T-helper 2 cell treated with Interferon-gamma antibody and Interleukin-4, amounts not matched to agents 5 μg/mL and 100 μg/mL, for 36 hours (primary cell): ENCODE data around the gene CYSLTR1.
"Not testable (repeated sequence)": the region's sequence is repeated elsewhere in the genome, so short reads cannot be mapped to it uniquely, and the experiment has no call there.

Experiments used
- DNase-seq: peaks from one replicate; pipeline ENCODE4 v3.0.0; 2021; ENCODE audit warnings: low spot score
- H3K27ac Mint-ChIP-seq: one replicate; pipeline ENCODE4 v1.8.0; 2021; ENCODE audit warnings: mild to moderate bottlenecking, mixed read lengths
- H3K27me3 Mint-ChIP-seq: one replicate; pipeline ENCODE4 v1.8.0; 2021; ENCODE audit warnings: low read depth, mixed read lengths
- H3K36me3 Mint-ChIP-seq: one replicate; pipeline ENCODE4 v1.8.0; 2021; ENCODE audit warnings: low read depth, mixed read lengths
- H3K4me1 Mint-ChIP-seq: one replicate; pipeline ENCODE4 v1.8.0; 2021; ENCODE audit warnings: low read depth, mixed read lengths
- H3K4me3 Mint-ChIP-seq: one replicate; pipeline ENCODE4 v1.8.0; 2022; ENCODE audit warnings: mild to moderate bottlenecking, moderate library complexity, mixed read lengths
- H3K9me3 Mint-ChIP-seq: one replicate; pipeline ENCODE4 v1.8.0; 2021; ENCODE audit warnings: mixed read lengths

CYSLTR1 gene

DNA sequence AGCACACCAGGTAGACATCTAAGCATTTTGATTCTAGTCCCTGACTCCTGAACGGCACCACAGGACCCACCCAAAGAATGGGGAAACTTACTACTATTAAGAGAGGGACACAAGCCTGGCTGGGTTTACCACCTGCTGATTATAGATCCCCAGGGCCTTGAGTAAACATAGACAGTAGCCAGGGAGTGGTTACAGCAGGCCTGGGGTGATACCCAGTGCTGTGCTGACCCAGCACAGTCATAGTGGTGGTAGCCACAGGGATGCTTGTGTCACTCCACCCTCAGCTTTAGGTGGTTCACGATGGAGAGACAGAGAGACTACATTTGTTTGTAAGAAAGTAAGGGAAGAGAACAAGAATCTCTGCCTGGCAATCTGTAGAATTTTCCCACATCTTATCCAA lies 11.7 kb downstream of the CYSLTR1 start:
- H3K4me3 Mint-ChIP-seq = no peak overlapping the region
- no peak overlapping the region for H3K27ac Mint-ChIP-seq
- no peak for DNase-seq
- H3K4me1 Mint-ChIP-seq = peaks cover 36% of the 10 kb centered on the region
- no peaks in the 10 kb centered on the region for H3K27me3 Mint-ChIP-seq
- peaks cover 10% of the 10 kb centered on the region for H3K9me3 Mint-ChIP-seq
- H3K36me3 Mint-ChIP-seq = peaks cover 81% of the 10 kb centered on the region

- peak; percentile 23 for DNase-seq
- H3K4me3 Mint-ChIP-seq = no peak overlapping the region
- peaks cover 13% of the 10 kb centered on the region for H3K9me3 Mint-ChIP-seq
- H3K27ac Mint-ChIP-seq = peak overlapping the region; percentile 76
- H3K27me3 Mint-ChIP-seq = no peaks in the 10 kb centered on the region
- peaks cover 38% of the 10 kb centered on the region for H3K4me1 Mint-ChIP-seq
- H3K36me3 Mint-ChIP-seq = peaks cover 78% of the 10 kb centered on the region
Observed at GRCh38 chrX:78314561-78314960, 12.8 kb downstream of the CYSLTR1 start.

DNA sequence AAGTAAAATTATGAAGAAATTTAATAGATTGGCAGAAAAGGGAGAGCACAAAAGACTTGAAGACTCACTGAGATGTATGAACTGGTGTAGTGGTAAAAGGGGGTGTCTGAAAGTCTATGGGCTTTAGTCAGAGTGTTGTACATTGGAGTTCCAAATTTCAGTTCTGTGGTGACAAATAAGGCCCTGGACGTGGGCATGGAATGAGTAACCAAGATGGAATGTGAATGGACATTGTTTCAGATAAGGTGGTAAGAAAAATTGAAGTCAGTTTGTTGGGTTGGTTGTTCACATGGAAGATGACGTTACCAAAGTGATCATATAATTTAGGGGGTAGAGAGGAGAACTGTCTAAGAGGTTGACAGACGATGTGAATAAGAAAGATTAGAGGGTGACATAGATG lies 13.9 kb downstream of the CYSLTR1 start:
- H3K9me3 Mint-ChIP-seq = peaks cover 9% of the 10 kb centered on the region
- DNase-seq = no peak
- H3K4me3 Mint-ChIP-seq = no peak overlapping the region
- H3K27ac Mint-ChIP-seq = no peak overlapping the region
- H3K4me1 Mint-ChIP-seq = peaks cover 36% of the 10 kb centered on the region
- H3K27me3 Mint-ChIP-seq = no peaks in the 10 kb centered on the region
- peaks cover 84% of the 10 kb centered on the region for H3K36me3 Mint-ChIP-seq

- no peak for DNase-seq
- H3K4me3 Mint-ChIP-seq = no peak overlapping the region
Observed at GRCh38 chrX:78307665-78308064, 19.7 kb downstream of the CYSLTR1 start.

GRCh38 chrX:78303086-78303485 lies 24.3 kb downstream of the CYSLTR1 start:
- Mint-ChIP-seq H3K4me3 (no peak overlapping the region), H3K27me3 (no peaks in the 10 kb centered on the region), H3K4me1 (no peaks in the 10 kb centered on the region), H3K36me3 (peaks cover 61% of the 10 kb centered on the region), H3K9me3 (peaks cover 36% of the 10 kb centered on the region), H3K27ac (no peak overlapping the region)
- DNase-seq = no peak

More at GRCh38 chrX:78307665-78308064, 19.7 kb downstream of the CYSLTR1 start:
- Mint-ChIP-seq H3K9me3 (peaks cover 13% of the 10 kb centered on the region), H3K36me3 (peaks cover 65% of the 10 kb centered on the region), H3K27ac (no peak overlapping the region), H3K27me3 (no peaks in the 10 kb centered on the region), H3K4me1 (peaks cover 2% of the 10 kb centered on the region)

DNA sequence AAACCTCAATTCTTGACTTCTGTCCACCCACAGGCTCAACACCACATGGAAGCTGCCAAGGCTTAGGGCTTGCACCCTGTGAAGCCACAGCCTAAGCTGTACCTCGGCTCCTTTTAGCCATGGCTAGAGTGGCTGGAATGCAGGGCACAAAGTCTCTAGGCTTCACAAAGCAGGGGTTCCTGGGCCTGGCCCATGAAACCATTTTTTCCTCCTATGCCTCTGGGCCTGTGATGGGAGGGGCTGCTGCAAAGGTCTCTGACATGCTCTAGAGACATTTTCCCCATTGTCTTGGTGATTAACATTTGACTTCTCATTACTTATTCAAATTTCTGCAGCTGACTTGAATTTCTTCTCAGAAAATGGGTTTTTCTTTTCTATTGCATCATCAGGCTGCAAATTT lies 26.5 kb downstream of the CYSLTR1 start:
- not testable (repeated sequence) for H3K27ac Mint-ChIP-seq, H3K4me1 Mint-ChIP-seq, H3K4me3 Mint-ChIP-seq, H3K27me3 Mint-ChIP-seq, DNase-seq
- H3K36me3 Mint-ChIP-seq = peaks cover 57% of the 10 kb centered on the region
- H3K9me3 Mint-ChIP-seq = peaks cover 46% of the 10 kb centered on the region

GRCh38 chrX:78283511-78283910 lies 43.9 kb downstream of the CYSLTR1 start:
- no peaks in the 10 kb centered on the region for H3K4me1 Mint-ChIP-seq
- H3K9me3 Mint-ChIP-seq = peaks cover 23% of the 10 kb centered on the region
- H3K36me3 Mint-ChIP-seq = peaks cover 49% of the 10 kb centered on the region
- H3K27ac Mint-ChIP-seq = no peak overlapping the region
- H3K27me3 Mint-ChIP-seq = no peaks in the 10 kb centered on the region
- DNase-seq = no peak
- no peak overlapping the region for H3K4me3 Mint-ChIP-seq

DNA sequence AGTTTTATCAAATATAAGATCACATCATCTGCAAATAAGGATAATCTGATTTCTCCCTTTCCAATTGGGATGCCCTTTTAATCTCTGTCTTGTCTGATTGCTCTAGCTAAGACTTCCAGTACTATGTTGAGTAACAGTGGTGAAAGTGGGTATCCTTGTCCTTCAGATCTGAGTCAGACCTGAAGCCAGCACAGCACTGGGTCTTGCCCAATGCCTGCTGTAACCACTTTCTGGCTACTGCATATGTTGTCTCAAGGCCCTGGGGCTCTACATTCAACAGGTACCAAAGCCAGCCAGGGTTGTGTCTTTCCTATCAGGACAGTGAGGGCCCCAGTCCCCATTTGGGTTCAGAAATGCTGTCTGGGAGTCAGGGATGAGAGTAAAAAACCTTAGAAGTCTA lies 90.3 kb downstream of the CYSLTR1 start:
- Mint-ChIP-seq H3K27ac (no peak overlapping the region), H3K4me1 (no peaks in the 10 kb centered on the region), H3K4me3 (no peak overlapping the region), H3K9me3 (no peaks in the 10 kb centered on the region), H3K36me3 (no peaks in the 10 kb centered on the region), H3K27me3 (no peaks in the 10 kb centered on the region)
- DNase-seq = no peak

- DNase-seq, H3K36me3 Mint-ChIP-seq, H3K27ac Mint-ChIP-seq, H3K4me1 Mint-ChIP-seq, H3K4me3 Mint-ChIP-seq, H3K27me3 Mint-ChIP-seq: not testable (repeated sequence)
- H3K9me3 Mint-ChIP-seq = peaks cover 21% of the 10 kb centered on the region
Observed at GRCh38 chrX:78226047-78226446, 101.4 kb downstream of the CYSLTR1 start.
